Fibroblast of villous mesenchyme (primary cell): ENCODE measurements around the gene CLTA. TPM values are rescaled to one million over a fixed set of nuclear protein-coding genes. Genes with fewer than 3 reads are reported as not detected.

Experiments used
- DNase-seq: peaks from one replicate; pipeline ENCODE4 v3.0.0-alpha.2; 2010; ENCODE audit warnings: low read depth
- H3K4me3 ChIP-seq: 2 replicates; pipeline ENCODE4 v1.5.1; 2011; ENCODE audit warnings: low read depth, mild to moderate bottlenecking, low read length
- CTCF ChIP-seq: IDR thresholded peaks from 2 replicates; pipeline ENCODE4 v1.5.1; 2012; ENCODE audit warnings: low read depth, mild to moderate bottlenecking, low read length; ENCODE audit not compliant: insufficient read depth
- total RNA-seq: library from RNA; depleted of rRNA; stranded (reverse); fragments of >200 nt; gene quantifications from 2 replicates; pipeline ENCODE4 v1.2.3, GENCODE V29; 2012

Gene CLTA
- total RNA-seq, 1 donor: 194 TPM

DNA sequence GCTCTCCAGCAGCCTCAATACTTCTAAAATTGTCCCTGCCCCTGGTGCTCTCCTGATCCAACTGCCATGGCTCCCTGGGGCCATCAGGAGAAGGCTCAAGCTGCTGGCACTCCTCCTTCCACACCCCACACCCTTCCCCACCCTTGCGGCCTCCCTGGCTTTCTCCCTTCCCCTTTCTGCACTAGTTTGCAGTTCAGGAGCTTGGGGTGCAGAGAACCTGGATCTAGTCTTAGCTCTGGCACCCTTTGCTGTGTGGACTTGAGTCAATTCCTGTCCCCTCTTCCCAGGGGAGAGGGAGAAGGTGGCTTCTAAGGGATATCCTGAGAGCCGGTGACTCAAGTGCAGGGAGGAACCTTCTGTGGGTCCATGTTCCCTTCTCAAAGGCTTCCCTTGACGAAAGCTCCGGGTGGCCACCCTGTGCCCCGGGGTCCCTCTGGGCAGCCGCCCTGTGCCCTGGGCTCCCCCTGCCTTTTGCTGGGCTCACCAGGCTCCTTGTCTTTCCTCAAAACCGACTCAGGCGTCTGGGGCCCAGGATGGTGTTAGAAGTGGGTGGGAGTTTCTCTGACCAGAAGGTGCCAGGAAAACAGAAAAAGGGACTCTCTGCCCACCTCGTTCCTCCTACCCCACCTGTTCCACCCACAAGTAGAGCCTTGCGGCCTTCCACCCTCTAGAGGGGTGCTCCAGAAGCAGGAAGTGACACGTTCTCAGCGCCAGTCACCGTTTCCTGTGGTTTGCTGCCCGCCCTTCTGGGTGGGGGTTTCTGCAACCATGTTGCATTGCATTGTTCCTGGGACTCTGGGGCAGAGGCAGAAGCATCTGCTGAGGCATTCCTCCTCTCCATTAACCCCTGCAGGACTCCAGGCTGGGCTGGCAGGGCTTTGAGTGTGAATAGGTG lies 39.2 kb upstream of the CLTA start:
- peak; percentile 67 for DNase-seq

DNA sequence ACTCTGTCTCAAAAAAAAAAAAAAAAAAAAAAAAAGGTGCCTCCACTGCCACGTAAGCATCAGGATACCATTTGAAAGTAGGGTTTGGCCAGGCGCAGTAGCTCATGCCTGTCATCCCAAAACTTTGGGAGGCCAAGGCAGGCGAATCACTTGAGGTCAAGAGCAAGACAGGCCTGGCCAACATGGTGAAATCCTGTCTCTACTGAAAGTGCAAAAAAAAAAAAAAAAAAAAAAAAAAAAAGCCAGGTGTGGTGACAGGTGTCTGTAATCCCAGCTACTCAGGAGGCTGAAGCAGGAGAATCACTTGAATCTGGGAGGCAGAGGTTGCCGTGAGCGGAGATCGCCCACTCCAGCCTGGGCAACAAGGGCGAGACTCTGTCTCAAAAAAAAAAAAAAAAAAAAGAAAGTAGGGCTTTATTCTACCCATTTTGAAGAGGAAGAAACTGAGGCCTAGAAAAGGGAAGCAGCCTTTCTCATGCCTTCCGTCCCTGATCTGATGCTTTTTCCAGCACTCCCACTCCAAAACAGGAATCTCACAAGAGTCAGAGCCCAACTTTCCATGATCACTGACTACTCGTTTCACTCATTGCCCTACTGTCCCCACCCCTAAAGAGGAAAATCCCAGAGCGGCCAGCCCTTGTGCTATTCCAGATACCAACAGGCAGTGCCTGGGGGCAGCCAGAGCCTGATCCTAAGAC lies 37.8 kb upstream of the CLTA start:
- DNase-seq: no peak
- no peak for TF ChIP-seq CTCF
- no peak overlapping the region for H3K4me3 ChIP-seq

More for the DNA sequence above, 39.2 kb upstream of the CLTA start:
- TF ChIP-seq CTCF: no peak
- no peak overlapping the region for H3K4me3 ChIP-seq

- H3K4me3 ChIP-seq: no peak overlapping the region
- no peak for DNase-seq
- TF ChIP-seq CTCF: no peak
These were observed 37.0 kb upstream of the CLTA start for GRCh38 chr9:36153746-36154145.

- no peak overlapping the region for H3K4me3 ChIP-seq
- TF ChIP-seq CTCF: no peak
- DNase-seq: peak; percentile 74
These were observed 36.3 kb upstream of the CLTA start for GRCh38 chr9:36154331-36154952.

- TF ChIP-seq CTCF: no peak
- DNase-seq: no peak
- H3K4me3 ChIP-seq: no peak overlapping the region
These were observed 34.6 kb upstream of the CLTA start for GRCh38 chr9:36156116-36156515.

- no peak for DNase-seq
- no peak overlapping the region for H3K4me3 ChIP-seq
- no peak for TF ChIP-seq CTCF
These were observed 32.6 kb upstream of the CLTA start for GRCh38 chr9:36158122-36158521.
